Panc1 (cell line): ENCODE data around the gene CCDC178. TPM values are rescaled to one million over a fixed set of nuclear protein-coding genes. Genes with fewer than 3 reads are reported as not detected.

Experiments
- ATAC-seq: fragments of 200-7000 bp; cut with Tn5 transposase; 2 replicates; pipeline ENCODE4 v1.9.1; 2020; ENCODE audit warnings: mild to moderate bottlenecking, moderate library complexity
- BruUV-seq: library from RNA; stranded (reverse); fragments of 400-500 nt; replicated peaks from 2 replicates; lab custom pipeline; 2021; lab: Mats Ljungman, UMichigan
- CTCF ChIA-PET: fragments of 300-600 bp; sonication (Branson Sonifier 250); formaldehyde crosslinking; loops from one replicate; lab custom pipeline; 2022; ENCODE audit warnings: antibody characterized with exemption; lab: Charles Lee
- POLR2A ChIA-PET: fragments of 300-600 bp; sonication (Branson Sonifier 250); formaldehyde crosslinking; loops from one replicate; lab custom pipeline; 2022; ENCODE audit warnings: antibody characterized with exemption; lab: Charles Lee
- DNase-seq: peaks from one replicate; pipeline ENCODE4 v3.0.0-alpha.2; 2010; ENCODE audit warnings: low read depth, low spot score
- H3K27ac ChIP-seq: 2 replicates; pipeline ENCODE4 v1.5.1; 2011; ENCODE audit warnings: mild to moderate bottlenecking, low read length, inconsistent platforms
- H3K27me3 ChIP-seq: fragments of 200-500 bp; sonication (Bioruptor generic); 2 replicates; pipeline ENCODE4 v1.6.0; 2014; ENCODE audit warnings: low read length, inconsistent platforms; ENCODE audit not compliant: control insufficient read depth, insufficient read depth
- H3K36me3 ChIP-seq: fragments of 200-500 bp; sonication (Bioruptor generic); 2 replicates; pipeline ENCODE4 v1.5.1; 2014; ENCODE audit warnings: inconsistent platforms, mild to moderate bottlenecking, low read length, moderate library complexity; ENCODE audit not compliant: control insufficient read depth, insufficient read depth
- H3K4me1 ChIP-seq: 2 replicates; pipeline ENCODE4 v1.5.1; 2011; ENCODE audit warnings: inconsistent platforms, mild to moderate bottlenecking, low read length, moderate library complexity; ENCODE audit not compliant: control insufficient read depth, insufficient read depth
- H3K4me3 ChIP-seq, 2 experiments: 2 replicates each; pipeline ENCODE4 v1.5.1; 2011 to 2012; ENCODE audit warnings: low read depth in 2 of 2, low read length in 2 of 2, mild to moderate bottlenecking in 2 of 2, inconsistent platforms in 1 of 2, moderate library complexity in 1 of 2
- H3K9me3 ChIP-seq: fragments of 200-500 bp; sonication (Bioruptor generic); 2 replicates; pipeline ENCODE4 v1.5.1; 2014; ENCODE audit warnings: low read depth, mild to moderate bottlenecking, inconsistent platforms, low read length, moderate library complexity; ENCODE audit not compliant: control insufficient read depth, insufficient read depth
- POLR2AphosphoS5 ChIP-seq: IDR thresholded peaks from 2 replicates; pipeline ENCODE4 v1.6.1; 2012; ENCODE audit warnings: mild to moderate bottlenecking, low read depth, low read length, moderate library complexity
- SIN3A ChIP-seq: IDR thresholded peaks from 2 replicates; pipeline ENCODE4 v1.6.1; 2012; ENCODE audit warnings: low read depth, mild to moderate bottlenecking, low read length, moderate library complexity, borderline replicate concordance; ENCODE audit not compliant: insufficient read depth
- TCF7L2 ChIP-seq: IDR thresholded peaks from 2 replicates; pipeline ENCODE4 v1.6.1; 2011; ENCODE audit warnings: mild to moderate bottlenecking, low read depth, low read length, inconsistent platforms
- in situ Hi-C: cut with HindIII; loops from 2 replicates; pipeline ENCODE4 v1.10.0; 2016; ENCODE audit warnings: low sequenced_read_pairs, low pct_unique_long_range_greater_than_20kb
- intact Hi-C: fragments of 100-400 bp; cut with micrococcal nuclease; formaldehyde crosslinking; loops from one replicate; pipeline ENCODE4 v1.10.0; 2022; ENCODE audit not compliant: unreplicated experiment
- total RNA-seq: library from RNA; stranded (reverse); gene quantifications from one replicate; pipeline ENCODE4 v1.2.1, GENCODE V29; 2021; ENCODE audit not compliant: unreplicated experiment
- TF ChIP-seq, protein P1 (sequence below): fragments of 450-650 bp; IDR thresholded peaks from 2 replicates; pipeline ENCODE4 v1.5.1; 2017; ENCODE audit warnings: mild to moderate bottlenecking

The CCDC178 gene
- total RNA-seq, 1 experiment from 2014 or later, result not detected

- Histone ChIP-seq H3K4me1 (no peaks in the 10 kb centered on the region), H3K27me3 (no peaks in the 10 kb centered on the region), H3K36me3 (no peaks in the 10 kb centered on the region), H3K9me3 (peaks cover 3% of the 10 kb centered on the region; the same call in 1 of the 2 replicates), H3K27ac (no peak overlapping the region), H3K4me3 (no peak overlapping the region)
- intact Hi-C loops (no loop called here), in situ Hi-C loops (no loop called here)
- BruUV-seq, result no TSS peak
- no peak for ATAC-seq
- POLR2A ChIA-PET, result no interaction called here
- CTCF ChIA-PET, result no interaction called here
- DNase-seq, result no peak
- no peak for TF ChIP-seq TCF7L2
- TF ChIP-seq, protein P1, sequence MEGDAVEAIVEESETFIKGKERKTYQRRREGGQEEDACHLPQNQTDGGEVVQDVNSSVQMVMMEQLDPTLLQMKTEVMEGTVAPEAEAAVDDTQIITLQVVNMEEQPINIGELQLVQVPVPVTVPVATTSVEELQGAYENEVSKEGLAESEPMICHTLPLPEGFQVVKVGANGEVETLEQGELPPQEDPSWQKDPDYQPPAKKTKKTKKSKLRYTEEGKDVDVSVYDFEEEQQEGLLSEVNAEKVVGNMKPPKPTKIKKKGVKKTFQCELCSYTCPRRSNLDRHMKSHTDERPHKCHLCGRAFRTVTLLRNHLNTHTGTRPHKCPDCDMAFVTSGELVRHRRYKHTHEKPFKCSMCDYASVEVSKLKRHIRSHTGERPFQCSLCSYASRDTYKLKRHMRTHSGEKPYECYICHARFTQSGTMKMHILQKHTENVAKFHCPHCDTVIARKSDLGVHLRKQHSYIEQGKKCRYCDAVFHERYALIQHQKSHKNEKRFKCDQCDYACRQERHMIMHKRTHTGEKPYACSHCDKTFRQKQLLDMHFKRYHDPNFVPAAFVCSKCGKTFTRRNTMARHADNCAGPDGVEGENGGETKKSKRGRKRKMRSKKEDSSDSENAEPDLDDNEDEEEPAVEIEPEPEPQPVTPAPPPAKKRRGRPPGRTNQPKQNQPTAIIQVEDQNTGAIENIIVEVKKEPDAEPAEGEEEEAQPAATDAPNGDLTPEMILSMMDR, result peak; percentile 27; the same call in 1 of the 2 replicates
Observed at GRCh38 chr18:32893915-32894314, 546.6 kb downstream of the CCDC178 start.

DNA sequence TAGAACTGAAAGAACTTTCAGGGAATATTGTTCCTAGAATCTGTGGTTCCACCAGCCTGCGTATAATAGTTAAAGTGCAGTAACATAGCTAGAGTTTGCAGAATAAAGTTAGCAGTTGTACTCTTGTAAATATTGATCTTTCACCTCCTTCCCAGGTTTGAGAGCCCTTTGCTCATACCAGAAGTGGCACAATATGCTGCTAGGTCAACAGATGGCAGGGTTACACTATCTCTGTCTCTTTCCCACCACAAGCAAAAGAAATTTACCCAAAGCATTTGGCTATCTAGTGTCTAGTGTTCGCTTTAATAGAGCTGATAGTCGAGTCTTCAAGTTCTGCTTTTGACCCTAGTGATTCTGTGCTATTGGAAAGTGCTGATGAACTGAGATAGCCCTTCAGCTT lies 548.7 kb downstream of the CCDC178 start:
- Histone ChIP-seq H3K36me3 (no peaks in the 10 kb centered on the region), H3K27ac (no peak overlapping the region), H3K4me1 (no peaks in the 10 kb centered on the region), H3K9me3 (no peaks in the 10 kb centered on the region; the same call in 1 of the 2 replicates), H3K4me3 (no peak overlapping the region), H3K27me3 (no peaks in the 10 kb centered on the region)
- DNase-seq (no peak), ATAC-seq (no peak)
- POLR2A ChIA-PET, result no interaction called here
- no TSS peak for BruUV-seq
- CTCF ChIA-PET, result no interaction called here
- TF ChIP-seq, protein P1, result peak; percentile 28; the same call in 1 of the 2 replicates
- TF ChIP-seq SIN3A (no peak), POLR2AphosphoS5 (no peak)
- in situ Hi-C loops (no loop called here), intact Hi-C loops (no loop called here)

GRCh38 chr18:32891130-32891529 lies 549.4 kb downstream of the CCDC178 start:
- ChIA-PET CTCF (no interaction called here), POLR2A (no interaction called here)
- BruUV-seq, result no TSS peak
- Histone ChIP-seq H3K27me3 (no peaks in the 10 kb centered on the region), H3K4me1 (no peaks in the 10 kb centered on the region), H3K4me3 (no peak overlapping the region), H3K36me3 (no peaks in the 10 kb centered on the region), H3K27ac (no peak overlapping the region), H3K9me3 (no peaks in the 10 kb centered on the region; the same call in 1 of the 2 replicates)
- intact Hi-C loops (no loop called here), in situ Hi-C loops (no loop called here)
- DNase-seq (no peak), ATAC-seq (no peak)
- TF ChIP-seq SIN3A (no peak), POLR2AphosphoS5 (no peak)
